Posterior vena cava (tissue), 2 donors: ENCODE results near the gene LAMA3. TPM values are rescaled to one million over a fixed set of nuclear protein-coding genes. Genes with fewer than 3 reads are reported as not detected.

Experiments
- DNase-seq: peaks from one replicate; pipeline ENCODE4 v3.0.0-alpha.2; 2020; ENCODE audit warnings: low spot score
- intact Hi-C, 2 donors: fragments of 100-400 bp; cut with DNase I; formaldehyde crosslinking; loops; one replicate each; pipeline versions ENCODE4 v1.14.1 to v1.14.2; 2022 to 2023
- total RNA-seq, 2 donors: library from RNA; stranded (reverse); fragmentation: NEBNext Ultra II Directional; extraction: Animal tissue kit (Norgen Biotek cat#: 25700); gene quantifications; one replicate each; pipeline ENCODE4 v1.2.1, GENCODE V29; 2021
- donor health status: DM: yes; HTN: yes; CAD: no.
- donor health status: DM: yes; HTN: yes; CAD: no.

LAMA3 gene
- total RNA-seq, 2 donors from 2014 or later = 38.6 to 48.4 TPM

DNA sequence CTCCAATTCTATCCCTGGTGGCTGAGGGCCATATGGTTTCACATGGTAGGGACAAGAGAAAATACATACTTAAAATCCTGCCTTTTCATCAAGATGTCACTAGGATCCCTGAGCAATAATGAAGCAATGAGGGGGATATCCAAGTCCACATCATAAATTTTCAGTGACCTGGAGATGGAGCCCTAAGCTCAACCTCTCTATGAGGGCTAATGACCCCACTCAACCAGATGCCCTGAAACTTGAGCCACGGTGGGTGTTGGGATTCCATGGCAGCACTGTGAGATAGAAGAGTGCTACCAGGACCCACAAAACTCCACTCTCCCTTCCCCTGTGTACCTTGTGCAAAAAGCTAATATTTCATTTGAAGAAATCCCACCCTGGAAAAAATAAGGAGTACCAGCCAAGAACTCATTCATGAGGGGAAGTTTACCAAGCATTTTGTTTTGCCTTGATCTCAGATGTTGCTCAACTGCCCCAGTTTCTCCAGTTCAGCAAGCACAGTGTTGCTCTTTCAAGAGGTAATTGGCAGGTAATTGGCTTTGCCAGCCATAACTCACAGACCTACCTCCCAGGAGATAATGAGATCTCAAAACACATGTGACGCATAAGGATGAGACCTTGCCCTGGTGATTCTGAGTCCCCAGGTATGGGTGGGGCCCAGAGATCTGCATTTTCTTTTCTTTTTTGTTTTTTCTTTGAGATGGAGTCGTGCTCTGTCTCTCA is 274.4 kb downstream of the LAMA3 start:
- intact Hi-C loops = no loop called here
- no peak for DNase-seq

DNA sequence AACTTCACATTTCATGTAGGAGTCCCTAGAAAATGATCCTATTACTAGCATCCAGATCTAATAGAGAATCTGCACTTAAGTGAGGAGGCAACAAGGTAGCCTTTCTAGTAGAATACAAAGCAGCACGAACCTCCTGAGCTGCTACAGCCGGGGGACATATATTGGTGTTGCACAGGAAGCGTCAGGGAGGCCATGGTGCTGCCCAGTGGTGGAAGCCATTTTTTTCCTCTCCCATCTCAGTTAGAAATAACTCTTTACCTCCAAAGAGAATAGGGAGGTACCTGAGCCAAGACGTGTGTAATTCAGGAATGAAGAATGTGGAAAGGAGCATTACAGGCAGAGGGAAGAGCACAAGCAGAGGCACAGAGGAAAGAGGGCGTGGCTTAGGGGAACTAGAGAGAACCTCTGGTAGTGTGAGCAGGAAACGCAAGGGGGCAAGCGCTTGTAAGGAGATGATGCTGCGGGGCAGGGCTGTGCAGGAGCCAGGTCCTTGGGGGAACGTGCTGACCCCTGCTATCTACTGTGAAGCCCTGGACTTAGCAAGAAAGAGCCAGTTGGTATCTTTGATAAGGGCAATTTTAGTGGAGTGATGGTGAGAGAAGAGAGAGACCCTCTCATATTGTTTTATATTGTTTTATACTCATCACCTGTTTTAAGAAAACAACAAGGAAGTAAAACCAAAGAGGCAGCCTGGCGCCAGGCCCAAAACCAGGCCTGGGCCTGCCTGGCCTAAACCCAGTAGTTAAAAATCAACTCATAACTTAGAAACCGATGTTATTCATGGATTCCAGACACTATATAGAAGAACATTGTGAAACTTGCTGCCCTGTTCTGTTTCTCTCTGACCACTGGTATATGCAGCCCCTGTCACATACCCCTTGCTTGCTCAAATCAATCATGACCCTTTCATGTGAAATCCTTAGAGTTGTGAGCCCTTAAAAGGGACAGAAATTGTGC is 275.3 kb downstream of the LAMA3 start:
- DNase-seq = no peak
- intact Hi-C loops = no loop called here

DNA sequence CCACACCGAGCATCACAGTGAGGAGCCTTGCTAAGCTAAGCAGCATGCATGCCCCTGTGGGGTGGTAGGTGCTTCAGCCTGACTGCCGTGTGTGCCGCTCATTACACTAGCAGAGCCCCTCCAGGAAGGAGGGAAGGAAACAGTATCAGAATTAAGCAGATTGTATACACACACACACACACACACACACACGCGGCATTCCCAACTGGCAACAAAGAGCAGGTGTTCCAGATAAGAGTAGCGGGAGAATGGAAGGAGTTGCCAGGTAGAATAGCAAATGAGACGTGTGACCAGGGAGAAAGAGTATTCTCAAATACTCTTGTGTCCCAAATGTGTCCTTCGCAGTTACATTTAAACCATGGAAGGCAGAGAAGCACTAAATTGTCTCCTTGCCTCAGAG is 277.7 kb downstream of the LAMA3 start:
- intact Hi-C loops = no loop called here
- DNase-seq = no peak

- DNase-seq = no peak
- intact Hi-C loops = no loop called here
Measured at GRCh38 chr18:23967321-23968089, 278.3 kb downstream of the LAMA3 start.

- intact Hi-C loops = no loop called here
- DNase-seq = no peak
Measured at GRCh38 chr18:23968638-23969604, 279.7 kb downstream of the LAMA3 start.

DNA sequence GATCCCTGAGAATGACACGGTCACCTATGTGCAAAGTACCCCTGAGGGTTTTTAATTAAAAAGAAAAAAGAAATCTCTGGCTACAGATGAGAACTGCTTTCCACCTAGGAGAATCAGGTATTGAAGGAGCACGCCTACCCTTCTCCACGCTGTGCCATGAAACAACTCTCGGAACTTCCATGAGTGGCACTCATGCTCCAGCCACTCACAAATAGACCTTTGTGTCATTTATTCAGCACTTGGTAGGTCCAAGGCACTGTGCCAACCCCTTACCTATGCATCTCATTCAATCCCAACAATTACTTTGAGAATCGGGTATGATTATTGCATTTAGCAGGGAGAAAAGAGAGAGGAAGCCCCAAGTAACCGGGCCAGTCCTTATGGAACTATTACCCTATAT is 280.4 kb downstream of the LAMA3 start:
- no peak for DNase-seq
- intact Hi-C loops = no loop called here

- intact Hi-C loops = no loop called here
Measured at GRCh38 chr18:23970161-23971096, 281.2 kb downstream of the LAMA3 start.

GRCh38 chr18:23971097-23971440 is 281.8 kb downstream of the LAMA3 start:
- intact Hi-C loops = no loop called here
- DNase-seq = no peak

More at GRCh38 chr18:23970161-23971096, 281.2 kb downstream of the LAMA3 start:
- DNase-seq = no peak

DNA sequence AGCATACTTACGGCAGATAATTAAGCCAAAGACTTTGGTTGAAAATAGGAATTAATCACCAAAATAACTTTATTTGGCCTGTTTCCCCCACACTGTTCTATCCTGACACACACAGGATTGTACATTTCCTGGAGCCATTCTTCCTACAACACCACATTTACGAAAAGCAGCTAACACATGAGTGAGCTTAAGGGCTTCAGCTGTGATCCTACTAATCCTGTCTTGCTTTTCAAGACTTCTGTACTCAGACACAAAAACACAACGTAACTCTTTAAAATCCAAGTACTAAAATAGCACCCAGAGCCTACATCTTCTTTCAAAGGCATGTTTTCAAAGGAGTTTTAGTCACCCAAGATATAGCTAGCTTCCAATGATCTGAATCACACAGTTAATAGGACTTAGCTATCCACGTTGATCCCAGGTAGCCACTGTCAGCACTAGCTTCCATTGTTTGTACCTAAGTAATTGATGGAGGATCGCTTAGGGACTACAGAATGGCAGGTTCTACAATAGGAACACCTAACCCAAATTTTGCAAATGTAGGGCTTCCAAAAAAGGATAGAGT is 282.5 kb downstream of the LAMA3 start:
- DNase-seq = no peak
- intact Hi-C loops = no loop called here

GRCh38 chr18:23972453-23972852 is 283.2 kb downstream of the LAMA3 start:
- intact Hi-C loops = no loop called here
- no peak for DNase-seq

- no peak for DNase-seq
- intact Hi-C loops = loop anchor here in 1 of 2 donors (5.0 kb wide), 1 partner anchor 45 kb away; no protein-coding TSS in a partner anchor
Measured at GRCh38 chr18:23977103-23977502, 287.9 kb downstream of the LAMA3 start.

GRCh38 chr18:23977719-23978483 is 288.6 kb downstream of the LAMA3 start:
- DNase-seq = no peak
- intact Hi-C loops = loop anchor here in 1 of 2 donors (5.0 kb wide), 1 partner anchor 46 kb away; no protein-coding TSS in a partner anchor

GRCh38 chr18:23981369-23981980 is 292.2 kb downstream of the LAMA3 start:
- DNase-seq = no peak
- intact Hi-C loops = no loop called here

- intact Hi-C loops = no loop called here
Measured at GRCh38 chr18:23982155-23983079, 293.2 kb downstream of the LAMA3 start.

DNA sequence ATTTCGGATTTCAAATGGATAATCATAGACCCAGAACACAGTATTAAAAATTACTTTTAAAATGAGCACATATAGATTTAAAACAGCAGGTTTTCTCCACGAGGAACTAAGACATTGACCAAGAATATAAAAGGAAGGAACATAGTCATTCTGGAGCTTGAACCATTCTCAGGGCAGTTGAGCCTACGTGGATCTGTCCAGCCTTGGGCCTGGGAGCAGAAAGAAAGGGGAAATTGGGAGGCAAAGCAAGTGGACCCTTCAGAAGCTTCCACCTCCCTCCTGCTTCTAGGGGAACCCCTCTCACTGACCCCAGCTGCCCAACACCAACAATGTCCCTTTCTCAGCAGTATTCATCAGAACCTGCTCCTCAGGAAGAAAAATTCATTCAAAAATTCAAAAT is 293.9 kb downstream of the LAMA3 start:
- DNase-seq = no peak
- intact Hi-C loops = no loop called here

More at GRCh38 chr18:23982155-23983079, 293.2 kb downstream of the LAMA3 start:
- DNase-seq = peak; percentile 95
